OCI-LY7 (cell line): Measurements from ENCODE around the gene KRT35. TPM values are rescaled to one million over a fixed set of nuclear protein-coding genes. Genes with fewer than 3 reads are reported as not detected.

Source experiments
- BruUV-seq: library from RNA; stranded (reverse); fragments of 400-500 nt; replicated peaks from 2 replicates; lab custom pipeline; 2021; lab: Mats Ljungman, UMichigan
- CTCF ChIA-PET: fragments of 300-600 bp; sonication (Branson Sonifier 250); formaldehyde crosslinking; loops from one replicate; lab custom pipeline; 2022; ENCODE audit warnings: antibody characterized with exemption; ENCODE audit not compliant: unreplicated experiment; lab: Charles Lee
- POLR2A ChIA-PET: fragments of 300-600 bp; sonication (Branson Sonifier 250); formaldehyde crosslinking; loops from one replicate; lab custom pipeline; 2022; ENCODE audit warnings: antibody characterized with exemption; lab: Charles Lee
- DNase-seq: peaks from one replicate; pipeline ENCODE4 v3.0.0-alpha.2; 2015; ENCODE audit warnings: low spot score
- H2AFZ ChIP-seq: fragments of 200-600 bp; sonication (generic), shearing (Covaris generic); 2 replicates; pipeline ENCODE4 v1.6.1; 2014; ENCODE audit warnings: mild to moderate bottlenecking, antibody characterized with exemption, low read length, moderate library complexity
- H3K27ac ChIP-seq: fragments of 200-600 bp; sonication (generic); 2 replicates; pipeline ENCODE4 v1.5.1; 2014; ENCODE audit warnings: mixed run types, low read depth, mild to moderate bottlenecking, moderate library complexity, low read length, inconsistent platforms; ENCODE audit not compliant: poor library complexity, severe bottlenecking
- H3K36me3 ChIP-seq: fragments of 200-600 bp; sonication (generic); 2 replicates; pipeline ENCODE4 v1.6.1; 2014; ENCODE audit warnings: mild to moderate bottlenecking, antibody characterized with exemption, low read length, moderate library complexity, mixed read lengths; ENCODE audit not compliant: insufficient read depth
- H3K4me1 ChIP-seq: fragments of 200-600 bp; sonication (generic); 2 replicates; pipeline ENCODE4 v1.5.1; 2014; ENCODE audit warnings: mild to moderate bottlenecking, low read length; ENCODE audit not compliant: insufficient read depth, poor library complexity, severe bottlenecking
- H3K4me2 ChIP-seq: fragments of 200-600 bp; sonication (generic); 2 replicates; pipeline ENCODE4 v1.6.1; 2014; ENCODE audit warnings: mild to moderate bottlenecking, low read length
- H3K4me3 ChIP-seq: fragments of 200-600 bp; sonication (generic); 2 replicates; pipeline ENCODE4 v1.5.1; 2014; ENCODE audit warnings: mild to moderate bottlenecking, low read depth, low read length; ENCODE audit not compliant: poor library complexity, severe bottlenecking
- H3K79me2 ChIP-seq: fragments of 200-600 bp; sonication (generic); 2 replicates; pipeline ENCODE4 v1.6.1; 2016; ENCODE audit warnings: low read depth, mild to moderate bottlenecking, low read length, moderate library complexity, mixed read lengths; ENCODE audit not compliant: insufficient read depth
- H3K9me2 ChIP-seq: fragments of 200-600 bp; sonication (generic); 2 replicates; pipeline ENCODE4 v1.6.1; 2016; ENCODE audit warnings: mild to moderate bottlenecking, low read length, mixed read lengths; ENCODE audit not compliant: insufficient read depth
- H3K9me3 ChIP-seq: fragments of 200-600 bp; sonication (generic); 2 replicates; pipeline ENCODE4 v1.6.1; 2014; ENCODE audit warnings: mild to moderate bottlenecking, mixed run types, low read length, mixed read lengths
- H4K20me1 ChIP-seq: fragments of 200-600 bp; sonication (generic); 2 replicates; pipeline ENCODE4 v1.6.1; 2014; ENCODE audit warnings: mild to moderate bottlenecking, antibody characterized with exemption, low read length, moderate library complexity, mixed read lengths; ENCODE audit not compliant: insufficient read depth
- CTCF ChIP-seq: fragments of 200-600 bp; sonication (generic); conservative IDR thresholded peaks from 2 replicates; pipeline ENCODE4 v1.5.1; 2014; ENCODE audit warnings: mild to moderate bottlenecking, antibody characterized with exemption, low read length, moderate library complexity, mixed read lengths
- EZH2phosphoT487 ChIP-seq: fragments of 200-600 bp; sonication (generic); IDR thresholded peaks from 2 replicates; pipeline ENCODE4 v1.6.1; 2018; ENCODE audit warnings: low read depth, borderline replicate concordance, mild to moderate bottlenecking, mixed run types, antibody characterized with exemption, low read length, moderate library complexity, mixed read lengths
- intact Hi-C: fragments of 100-400 bp; cut with micrococcal nuclease; formaldehyde crosslinking; loops from one replicate; pipeline ENCODE4 v1.10.0; 2022; ENCODE audit not compliant: unreplicated experiment
- total RNA-seq, 2 experiments: library from RNA; depleted of rRNA in 1 of 2; stranded (reverse); fragments of >200 nt in 1 of 2; shearing (Covaris generic) in 1 of 2; gene quantifications; 2 replicates each; pipeline ENCODE4 v1.2.3, GENCODE V29; 2014 to 2022

The KRT35 gene
- total RNA-seq, 2 experiments from 2014 or later, result not detected

GRCh38 chr17:41505007-41505808 lies 24.3 kb upstream of the KRT35 start, which contains the start of gene KRT13:
TSS of gene KRT13 (minus strand) at chr17:41505612. CDS start at chr17:41505550, 62 bp downstream.
- no TSS peak for BruUV-seq
- Histone ChIP-seq H2AFZ (no peak within 1 kb of the TSS), H3K27ac (no peak within 1 kb of the TSS), H3K4me3 (no peak within 1 kb of the TSS), H3K36me3 (no peaks in the 10 kb centered on the region), H4K20me1 (no peaks in the 10 kb centered on the region), H3K79me2 (no peaks in the 10 kb centered on the region), H3K4me2 (no peak within 1 kb of the TSS), H3K9me3 (no peaks in the 10 kb centered on the region), H3K9me2 (no peaks in the 10 kb centered on the region), H3K4me1 (no peaks in the 10 kb centered on the region)
- TF ChIP-seq EZH2phosphoT487, result no peak
- no peak for TF ChIP-seq CTCF
- intact Hi-C loops, result no loop called here
- no peak for DNase-seq
- CTCF ChIA-PET, result no interaction called here
- POLR2A ChIA-PET, result no interaction called here

- no peak overlapping the region for H3K27ac ChIP-seq
- no peaks in the 10 kb centered on the region for H3K4me1 ChIP-seq
- H3K79me2 ChIP-seq, result no peaks in the 10 kb centered on the region
- intact Hi-C loops, result no loop called here
- POLR2A ChIA-PET, result no interaction called here
- DNase-seq, result no peak
- H3K36me3 ChIP-seq, result no peaks in the 10 kb centered on the region
- H4K20me1 ChIP-seq, result no peaks in the 10 kb centered on the region
- no peak overlapping the region for H3K4me3 ChIP-seq
- TF ChIP-seq EZH2phosphoT487, result no peak
- no peak for TF ChIP-seq CTCF
- BruUV-seq, result no TSS peak
- H3K9me3 ChIP-seq, result no peaks in the 10 kb centered on the region
- no peak overlapping the region for H3K4me2 ChIP-seq
- H2AFZ ChIP-seq, result no peak overlapping the region
- CTCF ChIA-PET, result no interaction called here
- no peaks in the 10 kb centered on the region for H3K9me2 ChIP-seq
Measured at GRCh38 chr17:41504246-41504977, 23.5 kb upstream of the KRT35 start.

- ChIA-PET CTCF (no interaction called here), POLR2A (no interaction called here)
- Histone ChIP-seq H3K27ac (no peak overlapping the region), H3K79me2 (no peaks in the 10 kb centered on the region), H2AFZ (no peak overlapping the region), H4K20me1 (no peaks in the 10 kb centered on the region), H3K9me3 (no peaks in the 10 kb centered on the region), H3K4me2 (no peak overlapping the region), H3K36me3 (no peaks in the 10 kb centered on the region), H3K4me1 (no peaks in the 10 kb centered on the region), H3K4me3 (no peak overlapping the region), H3K9me2 (no peaks in the 10 kb centered on the region)
- no peak for DNase-seq
- BruUV-seq, result no TSS peak
- intact Hi-C loops, result no loop called here
- TF ChIP-seq CTCF (no peak), EZH2phosphoT487 (no peak)
Measured at GRCh38 chr17:41503202-41503601, 22.3 kb upstream of the KRT35 start.
